ENCODE measurements around the gene THADA.
"Not testable (repeated sequence)": the region's sequence is repeated elsewhere in the genome, so short reads cannot be mapped to it uniquely, and the experiment has no call there.

THADA gene

GRCh38 chr2:43540021-43540779 is 55.6 kb downstream of the THADA start:
- DNase-seq: peak; percentile 89

DNA sequence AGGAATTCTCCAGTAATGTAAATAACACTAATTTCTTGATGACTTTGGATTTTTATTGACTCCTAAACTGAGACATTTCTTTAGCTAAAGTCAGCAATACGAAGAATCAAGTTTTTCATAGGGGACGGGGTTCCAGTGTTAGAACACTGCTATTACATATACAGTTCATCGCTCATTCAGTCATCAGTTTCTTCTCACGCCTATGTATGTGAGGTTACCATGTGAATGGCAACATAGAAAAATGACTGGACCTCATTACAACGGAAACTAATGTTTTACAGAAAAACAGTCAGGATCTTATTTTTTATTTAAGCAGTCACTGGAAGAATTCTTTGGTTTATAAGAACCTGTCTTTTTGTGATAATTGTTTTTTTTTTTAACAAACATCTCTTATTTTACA is 56.4 kb downstream of the THADA start:
- DNase-seq: no peak

DNA sequence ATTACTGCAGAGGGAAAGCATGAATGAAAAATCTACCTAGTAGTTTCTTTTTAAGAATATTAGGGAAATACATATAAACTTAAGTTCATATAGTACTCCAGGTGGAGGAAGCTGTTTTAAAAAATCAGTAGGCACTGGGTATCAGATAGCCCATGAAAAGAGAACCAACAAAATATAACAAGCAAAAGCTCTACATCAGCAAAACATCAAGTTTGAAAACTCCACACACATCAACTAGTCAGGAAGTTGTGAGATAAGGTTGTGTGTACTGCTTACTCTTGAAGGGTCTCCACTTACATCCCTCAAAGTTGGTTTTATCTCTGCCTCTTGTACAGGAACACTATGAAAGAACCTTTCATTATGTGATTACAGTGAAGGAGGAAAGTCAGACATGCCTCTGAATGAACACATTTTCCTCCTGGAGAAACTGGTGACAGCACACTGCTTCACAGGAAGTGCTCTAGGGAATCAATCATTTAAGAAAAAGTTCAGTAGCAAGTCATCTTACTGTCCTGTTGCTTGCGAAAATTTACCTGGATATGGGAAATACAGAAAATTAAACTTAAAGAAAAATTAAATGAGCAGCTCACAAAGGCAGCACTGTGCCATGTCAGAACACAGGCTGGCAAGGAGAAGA is 57.7 kb downstream of the THADA start:
- no peak for DNase-seq

DNA sequence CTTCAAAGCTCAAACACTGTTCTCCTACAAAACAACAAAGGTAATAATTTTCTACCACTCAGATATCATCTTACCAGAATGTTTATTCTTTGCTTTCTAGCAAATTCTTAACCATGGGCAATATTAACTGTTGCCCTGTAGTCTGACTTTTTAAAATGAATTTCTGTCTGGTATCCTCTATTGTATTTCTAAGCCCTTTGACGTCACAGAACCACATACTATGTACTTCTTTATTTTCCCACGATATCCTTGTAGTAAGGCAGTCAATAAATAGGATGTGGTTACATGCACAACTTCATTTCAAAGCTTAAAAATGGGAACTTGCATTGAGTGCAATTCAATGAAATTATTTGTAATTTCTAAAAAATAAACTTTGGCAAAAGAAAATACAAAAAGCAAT is 58.7 kb downstream of the THADA start:
- no peak for DNase-seq

GRCh38 chr2:43534569-43534968 is 61.3 kb downstream of the THADA start:
- no peak for DNase-seq

GRCh38 chr2:43532572-43532971 is 63.3 kb downstream of the THADA start:
- not testable (repeated sequence) for DNase-seq

DNA sequence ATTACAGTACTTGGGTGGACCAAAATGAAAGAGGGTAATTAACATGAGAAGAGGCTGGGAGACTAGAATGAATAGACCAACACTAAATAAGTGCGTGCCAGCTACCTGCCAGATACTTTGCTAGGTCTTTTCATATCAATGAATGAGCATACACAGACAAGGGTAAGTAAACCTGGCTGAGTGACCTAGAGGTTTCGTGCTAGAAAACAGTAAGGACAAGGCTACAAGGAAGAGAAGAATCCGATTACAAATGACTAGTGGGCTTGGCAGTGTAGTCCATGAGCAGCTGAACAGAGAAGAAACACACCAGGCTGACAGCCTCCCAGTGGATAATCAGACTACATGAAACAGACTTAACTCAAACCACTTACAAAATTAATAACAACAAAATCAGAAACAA is 64.6 kb downstream of the THADA start:
- DNase-seq: no peak

DNA sequence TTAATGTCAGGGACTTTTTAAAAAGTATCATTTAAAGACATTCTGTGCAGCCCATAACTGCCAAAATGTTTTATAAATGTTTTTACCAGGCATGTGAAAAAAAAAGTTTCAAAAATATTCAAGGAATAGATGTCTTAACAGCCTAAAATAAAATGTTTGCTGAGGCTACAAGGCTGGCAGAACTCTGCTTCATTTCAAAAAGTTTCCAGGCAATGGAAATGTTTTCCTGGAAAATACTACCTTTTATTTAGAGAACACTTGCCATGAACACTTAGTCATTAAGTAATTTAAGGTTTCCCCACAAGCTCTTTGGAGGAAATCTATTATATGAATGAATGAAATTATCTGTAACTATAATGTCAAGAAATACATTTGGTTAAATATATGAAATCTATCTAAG is 68.8 kb downstream of the THADA start:
- DNase-seq: no peak

DNA sequence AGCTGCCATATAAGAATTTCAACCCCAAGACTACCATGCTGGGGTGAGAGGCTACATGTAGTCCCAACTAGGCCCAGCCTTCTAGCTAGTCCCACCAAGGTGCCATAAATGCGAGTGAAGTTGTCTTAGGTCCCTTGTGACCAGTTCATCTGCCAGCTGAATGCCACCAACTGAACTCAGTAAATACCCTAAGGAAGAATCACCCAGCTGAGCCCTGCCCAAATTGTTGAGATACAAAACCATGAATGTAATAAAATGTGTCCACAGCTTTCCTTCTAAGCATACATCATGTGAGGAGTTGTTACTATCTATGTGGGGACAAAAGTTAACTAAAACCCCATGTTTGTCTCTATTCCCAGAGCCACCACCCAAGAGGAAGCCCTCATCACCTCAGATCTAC is 70.3 kb downstream of the THADA start:
- no peak for DNase-seq

DNA sequence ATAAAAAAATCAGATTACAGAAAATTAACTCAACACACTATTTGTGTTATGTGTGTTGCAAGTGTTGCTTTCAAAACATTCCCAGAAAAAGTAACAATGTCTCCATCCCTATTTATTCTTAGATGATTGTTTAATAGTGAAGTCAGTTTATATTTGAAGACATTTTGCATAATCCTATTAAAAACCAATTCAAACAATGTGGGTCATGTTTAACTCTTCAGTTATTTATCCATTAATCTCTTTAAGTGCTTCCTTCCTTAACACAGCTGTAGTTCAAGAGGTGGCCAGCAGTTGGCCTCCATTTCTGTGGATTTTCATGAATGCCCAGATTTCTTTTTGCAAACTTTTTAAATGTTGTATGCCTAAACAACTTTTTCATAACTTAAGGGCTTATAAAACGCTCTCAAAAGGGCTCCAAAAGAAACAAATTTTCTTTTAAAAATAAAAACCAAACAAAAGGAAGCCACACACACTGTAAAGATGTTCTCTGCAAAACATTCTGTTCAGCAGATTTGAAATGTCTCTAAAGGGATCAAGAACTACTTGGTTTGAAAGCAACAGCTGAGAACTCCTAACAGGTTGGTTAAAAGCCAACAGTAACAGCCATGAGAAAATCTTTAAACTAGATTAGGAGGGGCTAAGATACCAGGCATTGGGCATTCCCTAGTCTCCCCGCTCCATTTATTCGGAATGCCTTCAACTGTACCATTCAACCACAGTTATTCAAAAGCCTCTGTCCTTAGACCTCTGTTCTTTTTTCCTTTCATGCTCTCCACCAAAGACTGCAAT is 71.5 kb downstream of the THADA start:
- DNase-seq: no peak

GRCh38 chr2:43522177-43522576 is 73.7 kb downstream of the THADA start:
- no peak for DNase-seq

GRCh38 chr2:43521568-43521967 is 74.3 kb downstream of the THADA start:
- no peak for DNase-seq

DNA sequence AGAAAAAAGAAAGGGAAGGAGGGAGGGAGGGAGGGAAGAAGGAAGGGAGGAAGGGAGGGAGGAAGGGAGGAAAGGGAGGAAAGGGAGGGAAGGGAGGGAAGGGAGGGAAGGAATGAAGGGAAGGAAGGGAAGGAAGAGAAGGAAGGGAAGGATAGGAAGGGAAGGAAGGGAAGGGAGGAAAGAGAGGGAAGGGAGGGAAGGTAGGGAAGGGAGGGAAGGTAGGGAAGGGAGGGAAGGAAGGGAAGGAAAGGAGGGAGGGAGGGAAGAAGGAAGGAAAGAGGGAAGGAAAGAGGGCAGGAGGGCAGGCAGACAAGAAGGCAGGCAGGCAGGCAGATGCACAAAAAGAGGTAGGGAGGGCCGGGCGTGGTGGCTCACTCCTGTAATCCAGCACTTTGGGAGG is 74.9 kb downstream of the THADA start:
- no peak for DNase-seq

DNA sequence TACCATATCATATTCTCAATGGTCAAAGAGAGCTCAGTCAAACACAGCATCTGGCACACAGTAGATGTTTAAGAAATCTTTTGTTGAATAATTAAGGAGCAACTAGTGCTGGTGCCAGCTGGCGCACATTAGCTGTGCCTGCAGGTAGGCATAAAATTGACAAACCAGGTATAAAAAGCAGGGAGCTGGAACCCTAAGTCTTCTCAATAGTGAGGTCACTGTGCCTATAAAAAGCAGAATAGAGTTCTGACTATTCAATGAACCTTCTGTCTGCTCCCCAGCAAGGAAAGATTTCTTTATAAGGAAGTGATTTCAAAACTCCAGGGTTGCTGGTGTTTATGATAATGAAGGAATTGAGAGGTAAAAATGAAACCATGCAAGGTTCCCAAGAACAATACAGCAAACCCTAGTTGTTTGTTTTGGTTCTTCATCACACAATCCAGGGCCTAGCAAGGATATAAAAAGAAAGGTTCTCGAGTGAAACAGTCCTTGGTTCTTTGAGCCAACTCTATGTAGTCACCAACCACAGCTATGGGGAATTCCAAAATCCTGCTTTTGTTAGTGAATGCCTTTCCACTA is 76.1 kb downstream of the THADA start:
- DNase-seq: peak; percentile 88

DNA sequence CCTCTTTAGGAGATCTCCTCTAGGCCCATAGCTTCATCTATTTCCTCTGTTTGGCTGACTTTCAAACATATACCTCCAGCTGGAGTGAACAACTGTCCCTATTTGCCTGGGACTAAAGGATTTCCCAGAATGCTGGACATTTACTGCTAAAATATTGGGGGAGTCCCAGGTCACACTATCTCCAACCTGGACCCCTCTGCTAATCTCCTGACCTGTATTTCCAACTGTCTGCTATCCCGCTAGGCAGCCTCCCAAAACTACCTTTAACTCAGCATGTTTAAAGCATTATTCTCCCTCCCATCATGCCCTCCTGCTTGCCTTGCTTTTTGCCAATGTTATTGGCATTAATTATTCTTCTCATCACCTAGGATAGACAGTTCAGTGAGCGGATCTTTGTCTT is 77.1 kb downstream of the THADA start:
- no peak for DNase-seq

- no peak for DNase-seq
Measured at GRCh38 chr2:43518181-43518580, 77.7 kb downstream of the THADA start.

DNA sequence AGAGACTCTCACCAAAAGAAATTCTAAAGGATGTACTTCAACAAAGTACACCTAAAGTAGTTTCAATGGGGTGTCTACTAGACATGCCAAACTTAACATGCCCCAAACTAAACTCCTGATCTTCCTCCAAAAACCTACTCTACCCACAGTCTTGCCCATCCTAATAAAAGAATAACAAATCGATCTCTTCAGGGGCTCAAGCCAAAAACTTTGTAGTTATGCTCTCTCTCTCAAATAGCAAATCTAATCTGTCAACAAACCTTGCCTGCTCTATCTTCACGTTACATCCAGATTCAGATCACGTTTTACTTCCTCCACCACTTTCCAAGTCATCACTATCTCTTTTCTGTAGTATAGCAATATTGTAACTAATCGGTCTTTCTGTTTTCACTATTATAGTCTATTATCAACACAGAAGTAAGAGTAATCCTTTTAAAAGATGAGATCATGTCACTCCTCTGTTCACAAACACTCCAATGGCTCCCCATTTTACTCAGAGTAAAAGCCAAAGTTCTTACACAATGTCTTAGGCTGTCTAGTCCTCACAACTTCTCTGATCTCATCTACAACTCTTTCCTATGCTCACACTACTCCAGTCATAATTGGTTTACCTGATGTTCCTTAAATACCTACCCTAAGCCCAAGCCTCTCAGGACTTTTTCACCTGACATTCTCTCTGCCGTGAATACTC is 79.9 kb downstream of the THADA start:
- no peak for DNase-seq

- no peak for DNase-seq
Measured at GRCh38 chr2:43515248-43515647, 80.6 kb downstream of the THADA start.

DNA sequence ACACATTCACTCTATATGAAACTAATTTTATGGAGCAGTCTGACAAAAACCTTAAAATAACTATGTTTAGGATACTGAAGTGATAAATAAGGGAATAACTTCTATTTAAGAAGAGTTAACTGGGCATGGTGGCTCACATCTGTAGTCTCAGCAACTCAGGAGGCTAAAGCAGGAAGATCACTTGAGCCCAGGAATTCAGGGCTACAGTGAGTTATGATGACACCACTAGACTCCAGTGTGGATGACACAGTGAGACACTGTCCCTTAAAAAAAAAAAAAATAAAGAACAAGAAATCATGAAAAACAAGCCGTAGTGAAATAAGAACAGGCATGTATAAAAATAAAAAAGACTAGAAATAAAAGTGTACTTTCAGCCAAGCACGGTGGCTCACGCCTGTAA is 82.0 kb downstream of the THADA start:
- no peak for DNase-seq

GRCh38 chr2:43513216-43513615 is 82.6 kb downstream of the THADA start:
- no peak for DNase-seq

GRCh38 chr2:43511199-43511598 is 84.6 kb downstream of the THADA start:
- DNase-seq: no peak

DNA sequence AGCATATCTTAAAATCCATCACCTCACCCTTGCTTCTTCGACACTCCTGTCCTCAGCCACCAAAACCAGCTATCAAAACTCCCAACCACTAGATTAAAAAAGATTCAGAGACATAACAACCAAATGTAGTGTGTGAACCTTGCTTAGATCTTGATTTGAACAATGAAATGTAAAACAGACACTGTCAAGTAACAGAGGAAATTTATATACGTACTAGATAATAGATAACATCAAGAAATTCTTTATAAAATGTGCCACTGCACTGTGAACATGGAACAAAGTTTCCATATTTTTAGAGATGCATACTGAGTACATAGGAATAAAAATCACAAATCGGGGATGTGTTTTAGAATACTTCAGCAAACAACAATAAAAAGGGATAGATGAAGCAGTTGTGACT is 86.0 kb downstream of the THADA start:
- DNase-seq: no peak

- DNase-seq: no peak
Measured at GRCh38 chr2:43508209-43508608, 87.6 kb downstream of the THADA start.

Data from fibroblast of upper back skin (primary cell).